Activated CD8-positive, alpha-beta memory T cell treated with anti-CD3 and anti-CD28 coated beads for 36 hours (primary cell): ENCODE measurements around the gene SLMAP. TPM values are rescaled to one million over a fixed set of nuclear protein-coding genes. Genes with fewer than 3 reads are reported as not detected.

Experiments used
- CTCF ChIA-PET: fragments of 350-600 bp; sonication (Branson Sonifier 250); formaldehyde crosslinking; loops from one replicate; lab custom pipeline; 2021; ENCODE audit warnings: antibody characterized with exemption; lab: Charles Lee
- POLR2A ChIA-PET: fragments of 350-600 bp; sonication (Branson Sonifier 250); formaldehyde crosslinking; loops from one replicate; lab custom pipeline; 2021; ENCODE audit warnings: antibody characterized with exemption; lab: Charles Lee
- total RNA-seq, 2 experiments: library from RNA; stranded (reverse); gene quantifications; one replicate each; pipeline ENCODE4 v1.2.3, GENCODE V29; 2021

SLMAP gene
- total RNA-seq, 2 experiments from 2014 or later = 58.9 to 64.0 TPM

- CTCF ChIA-PET = no interaction called here
- POLR2A ChIA-PET = no interaction called here
These were observed 155.5 kb downstream of the SLMAP start for GRCh38 chr3:57911593-57911992.

- ChIA-PET CTCF (no interaction called here), POLR2A (no interaction called here)
These were observed 161.5 kb downstream of the SLMAP start for GRCh38 chr3:57917601-57918000.

- CTCF ChIA-PET = no interaction called here
- POLR2A ChIA-PET = no interaction called here
These were observed 162.2 kb downstream of the SLMAP start for GRCh38 chr3:57918123-57918837.

- ChIA-PET POLR2A (no interaction called here), CTCF (interaction anchor here (0.6 kb wide), 1 partner anchor 144 kb away, joined by 4 read pairs; no protein-coding TSS in a partner anchor)
These were observed 163.9 kb downstream of the SLMAP start for GRCh38 chr3:57919987-57920386.

GRCh38 chr3:57923101-57923500 lies 167.0 kb downstream of the SLMAP start:
- ChIA-PET POLR2A (no interaction called here), CTCF (no interaction called here)

GRCh38 chr3:57923752-57924151 lies 167.6 kb downstream of the SLMAP start:
- POLR2A ChIA-PET = no interaction called here
- CTCF ChIA-PET = no interaction called here

- ChIA-PET CTCF (no interaction called here), POLR2A (no interaction called here)
These were observed 171.1 kb downstream of the SLMAP start for GRCh38 chr3:57927166-57927565.

GRCh38 chr3:57927916-57928315 lies 171.8 kb downstream of the SLMAP start:
- ChIA-PET POLR2A (no interaction called here), CTCF (no interaction called here)

- POLR2A ChIA-PET = no interaction called here
- CTCF ChIA-PET = no interaction called here
These were observed 172.4 kb downstream of the SLMAP start for GRCh38 chr3:57928511-57928910.

- CTCF ChIA-PET = no interaction called here
- POLR2A ChIA-PET = no interaction called here
These were observed 173.9 kb downstream of the SLMAP start for GRCh38 chr3:57929988-57930387.

GRCh38 chr3:57933602-57934001 lies 177.5 kb downstream of the SLMAP start:
- POLR2A ChIA-PET = no interaction called here
- CTCF ChIA-PET = no interaction called here

- ChIA-PET CTCF (no interaction called here), POLR2A (no interaction called here)
These were observed 178.3 kb downstream of the SLMAP start for GRCh38 chr3:57934373-57934772.

GRCh38 chr3:57935539-57935938 lies 179.4 kb downstream of the SLMAP start:
- ChIA-PET CTCF (no interaction called here), POLR2A (no interaction called here)

- POLR2A ChIA-PET = no interaction called here
- CTCF ChIA-PET = no interaction called here
These were observed 181.0 kb downstream of the SLMAP start for GRCh38 chr3:57937092-57937491.

- ChIA-PET POLR2A (no interaction called here), CTCF (no interaction called here)
These were observed 183.7 kb downstream of the SLMAP start for GRCh38 chr3:57939775-57940174.

- CTCF ChIA-PET = no interaction called here
These were observed 186.3 kb downstream of the SLMAP start for GRCh38 chr3:57942388-57942787.

GRCh38 chr3:57942872-57943283 lies 186.8 kb downstream of the SLMAP start:
- ChIA-PET POLR2A (no interaction called here), CTCF (no interaction called here)

More at GRCh38 chr3:57942388-57942787, 186.3 kb downstream of the SLMAP start:
- POLR2A ChIA-PET = no interaction called here

- ChIA-PET POLR2A (no interaction called here), CTCF (no interaction called here)
These were observed 187.7 kb downstream of the SLMAP start for GRCh38 chr3:57943525-57944495.

- POLR2A ChIA-PET = no interaction called here
- CTCF ChIA-PET = no interaction called here
These were observed 190.9 kb downstream of the SLMAP start for GRCh38 chr3:57946970-57947381.

- ChIA-PET POLR2A (no interaction called here), CTCF (interaction anchor here (1.4 kb wide), 1 partner anchor 25 kb away, joined by 3 read pairs; no protein-coding TSS in a partner anchor)
These were observed 192.1 kb downstream of the SLMAP start for GRCh38 chr3:57948080-57948671.
